HUES48 (cell line): Measurements from ENCODE around the gene CD81.

Experiments used
- H3K27ac ChIP-seq: one replicate; pipeline ENCODE4 v1.7.0; 2013; ENCODE audit warnings: low read depth, low read length, inconsistent platforms
- H3K27me3 ChIP-seq: 2 replicates; pipeline ENCODE4 v1.6.1; 2013; ENCODE audit warnings: mild to moderate bottlenecking, low read length; ENCODE audit not compliant: control insufficient read depth, insufficient read depth
- H3K36me3 ChIP-seq: 2 replicates; pipeline ENCODE4 v1.6.1; 2013; ENCODE audit warnings: low read length; ENCODE audit not compliant: control insufficient read depth, insufficient read depth
- H3K4me1 ChIP-seq: 2 replicates; pipeline ENCODE4 v1.6.1; 2013; ENCODE audit warnings: mild to moderate bottlenecking, low read length; ENCODE audit not compliant: control insufficient read depth, insufficient read depth
- H3K4me3 ChIP-seq: 2 replicates; pipeline ENCODE4 v1.5.1; 2013; ENCODE audit warnings: mild to moderate bottlenecking, low read depth, low read length
- H3K9ac ChIP-seq: 2 replicates; pipeline ENCODE4 v1.6.1; 2013; ENCODE audit warnings: mild to moderate bottlenecking, low read depth, low read length, moderate library complexity
- H3K9me3 ChIP-seq: 2 replicates; pipeline ENCODE4 v1.6.1; 2013; ENCODE audit warnings: low read length; ENCODE audit not compliant: control insufficient read depth, insufficient read depth

Gene CD81

DNA sequence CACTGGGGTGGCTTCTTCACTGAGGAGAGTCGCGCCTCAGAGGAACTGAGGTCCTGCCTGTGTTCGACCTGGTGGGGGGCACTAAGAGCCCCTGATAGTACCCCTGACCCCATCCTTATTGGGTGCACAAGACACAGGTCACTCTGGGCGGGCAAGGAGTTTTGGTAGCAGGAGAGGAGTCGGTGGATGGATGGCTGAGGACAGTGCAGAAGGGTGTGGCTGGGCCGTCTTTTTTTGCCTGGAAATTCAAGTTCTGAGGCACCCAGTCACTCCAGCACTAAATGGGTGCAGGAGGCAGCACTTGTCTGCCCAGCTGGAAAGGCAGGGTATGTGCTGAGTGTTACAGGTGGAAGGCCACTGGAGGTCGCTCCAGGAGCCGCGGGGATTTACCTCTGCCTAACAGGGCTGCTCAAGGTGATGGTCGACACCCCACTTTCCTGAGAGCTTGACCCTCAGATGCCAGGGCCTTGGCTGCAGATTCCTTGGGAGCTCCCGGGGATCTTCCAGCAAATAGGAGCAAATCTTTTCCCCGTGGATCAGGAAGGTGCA is 24.4 kb downstream of the CD81 start:
- H3K9me3 ChIP-seq, result no peaks in the 10 kb centered on the region
- peak overlapping the region; percentile 99 for H3K4me3 ChIP-seq
- H3K36me3 ChIP-seq, result peaks cover 31% of the 10 kb centered on the region
- no peaks in the 10 kb centered on the region for H3K27me3 ChIP-seq
- peak overlapping the region; percentile 93 for H3K9ac ChIP-seq
- no peak overlapping the region for H3K27ac ChIP-seq
- H3K4me1 ChIP-seq, result peaks cover 5% of the 10 kb centered on the region; the same call in 1 of the 2 replicates

DNA sequence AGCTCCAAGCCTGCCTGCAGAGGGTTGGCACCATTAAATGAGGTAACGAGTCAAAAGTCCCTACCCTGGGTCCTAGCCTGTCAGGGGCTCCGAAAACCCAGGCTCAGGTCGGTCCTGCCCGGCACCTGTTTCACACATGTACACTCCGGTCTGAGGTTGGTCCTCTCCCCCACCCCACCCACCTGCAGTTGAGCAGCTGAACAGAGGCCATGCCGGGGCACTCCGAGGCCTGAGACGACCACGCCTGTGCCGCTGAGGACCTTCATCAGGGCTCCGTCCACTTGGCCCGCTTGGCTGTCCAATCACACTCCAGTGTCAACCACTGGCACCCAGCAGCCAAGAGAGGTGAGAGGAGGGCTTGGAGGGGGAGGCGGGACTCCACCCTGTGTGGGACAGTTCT is 25.0 kb downstream of the CD81 start:
- peaks cover 5% of the 10 kb centered on the region; the same call in 1 of the 2 replicates for H3K4me1 ChIP-seq

DNA sequence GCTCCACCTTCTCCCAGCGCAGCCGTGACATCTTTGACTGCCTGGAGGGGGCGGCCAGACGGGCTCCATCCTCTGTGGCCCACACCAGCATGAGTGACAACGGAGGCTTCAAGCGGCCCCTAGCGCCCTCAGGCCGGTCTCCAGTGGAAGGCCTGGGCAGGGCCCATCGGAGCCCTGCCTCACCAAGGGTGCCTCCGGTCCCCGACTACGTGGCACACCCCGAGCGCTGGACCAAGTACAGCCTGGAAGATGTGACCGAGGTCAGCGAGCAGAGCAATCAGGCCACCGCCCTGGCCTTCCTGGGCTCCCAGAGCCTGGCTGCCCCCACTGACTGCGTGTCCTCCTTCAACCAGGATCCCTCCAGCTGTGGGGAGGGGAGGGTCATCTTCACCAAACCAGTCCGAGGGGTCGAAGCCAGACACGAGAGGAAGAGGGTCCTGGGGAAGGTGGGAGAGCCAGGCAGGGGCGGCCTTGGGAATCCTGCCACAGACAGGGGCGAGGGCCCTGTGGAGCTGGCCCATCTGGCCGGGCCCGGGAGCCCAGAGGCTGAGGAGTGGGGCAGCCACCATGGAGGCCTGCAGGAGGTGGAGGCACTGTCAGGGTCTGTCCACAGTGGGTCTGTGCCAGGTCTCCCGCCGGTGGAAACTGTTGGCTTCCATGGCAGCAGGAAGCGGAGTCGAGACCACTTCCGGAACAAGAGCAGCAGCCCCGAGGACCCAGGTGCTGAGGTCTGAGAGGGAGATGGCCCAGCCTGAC is 26.0 kb downstream of the CD81 start:
- Histone ChIP-seq H3K27me3 (no peaks in the 10 kb centered on the region), H3K27ac (no peak overlapping the region), H3K4me3 (no peak overlapping the region), H3K36me3 (peaks cover 23% of the 10 kb centered on the region), H3K9ac (no peak overlapping the region), H3K4me1 (peaks cover 5% of the 10 kb centered on the region; the same call in 1 of the 2 replicates), H3K9me3 (no peaks in the 10 kb centered on the region)

More for the DNA sequence above, 25.0 kb downstream of the CD81 start:
- Histone ChIP-seq H3K9me3 (no peaks in the 10 kb centered on the region), H3K36me3 (peaks cover 25% of the 10 kb centered on the region), H3K27ac (no peak overlapping the region), H3K27me3 (no peaks in the 10 kb centered on the region), H3K9ac (no peak overlapping the region), H3K4me3 (peak overlapping the region; percentile 99)

GRCh38 chr11:2404735-2405196 is 27.7 kb downstream of the CD81 start:
- no peak overlapping the region for H3K4me3 ChIP-seq
- no peaks in the 10 kb centered on the region for H3K4me1 ChIP-seq
- H3K9ac ChIP-seq, result no peak overlapping the region
- no peaks in the 10 kb centered on the region for H3K27me3 ChIP-seq
- peaks cover 18% of the 10 kb centered on the region for H3K36me3 ChIP-seq
- no peaks in the 10 kb centered on the region for H3K9me3 ChIP-seq
- no peak overlapping the region for H3K27ac ChIP-seq

- Histone ChIP-seq H3K36me3 (peaks cover 18% of the 10 kb centered on the region), H3K9me3 (no peaks in the 10 kb centered on the region), H3K9ac (no peak overlapping the region), H3K27ac (no peak overlapping the region), H3K4me1 (no peaks in the 10 kb centered on the region), H3K27me3 (no peaks in the 10 kb centered on the region), H3K4me3 (no peak overlapping the region)
Measured at GRCh38 chr11:2406451-2406850, 29.3 kb downstream of the CD81 start.

DNA sequence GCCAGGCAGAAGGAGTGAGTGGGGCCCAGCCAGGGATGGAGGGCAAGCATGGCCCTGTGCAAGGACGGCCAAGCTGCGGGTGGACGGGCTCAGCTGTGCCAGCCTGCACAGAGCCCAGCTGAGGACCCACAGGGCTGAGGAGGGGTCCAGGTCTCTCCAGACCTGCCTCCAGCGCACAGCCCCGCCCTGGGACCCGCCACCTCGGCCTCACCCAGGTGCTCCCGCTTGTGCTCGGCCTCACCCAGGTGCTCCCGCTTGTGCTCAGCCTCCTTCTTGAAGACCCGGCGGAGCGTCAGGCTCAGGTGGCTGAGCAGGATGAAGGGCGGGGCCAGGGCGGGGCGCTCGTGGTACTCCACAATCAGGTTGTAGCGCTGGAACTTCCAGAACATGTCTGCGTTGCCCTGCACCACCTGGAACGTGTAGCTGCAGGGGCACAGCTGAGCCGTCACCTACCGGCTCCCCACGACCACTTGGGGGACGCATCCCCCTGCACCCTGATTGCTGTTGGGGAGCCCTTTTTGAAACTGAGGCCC is 29.8 kb downstream of the CD81 start:
- Histone ChIP-seq H3K27ac (no peak overlapping the region), H3K27me3 (no peaks in the 10 kb centered on the region), H3K36me3 (peaks cover 18% of the 10 kb centered on the region), H3K9ac (no peak overlapping the region), H3K4me3 (no peak overlapping the region), H3K9me3 (no peaks in the 10 kb centered on the region), H3K4me1 (no peaks in the 10 kb centered on the region)

- no peak overlapping the region for H3K27ac ChIP-seq
- H3K9ac ChIP-seq, result no peak overlapping the region
- H3K36me3 ChIP-seq, result peaks cover 2% of the 10 kb centered on the region; the same call in 1 of the 2 replicates
- no peaks in the 10 kb centered on the region for H3K9me3 ChIP-seq
- no peak overlapping the region for H3K4me3 ChIP-seq
- H3K27me3 ChIP-seq, result no peaks in the 10 kb centered on the region
- H3K4me1 ChIP-seq, result no peaks in the 10 kb centered on the region
Measured at GRCh38 chr11:2408671-2409070, 31.6 kb downstream of the CD81 start.

DNA sequence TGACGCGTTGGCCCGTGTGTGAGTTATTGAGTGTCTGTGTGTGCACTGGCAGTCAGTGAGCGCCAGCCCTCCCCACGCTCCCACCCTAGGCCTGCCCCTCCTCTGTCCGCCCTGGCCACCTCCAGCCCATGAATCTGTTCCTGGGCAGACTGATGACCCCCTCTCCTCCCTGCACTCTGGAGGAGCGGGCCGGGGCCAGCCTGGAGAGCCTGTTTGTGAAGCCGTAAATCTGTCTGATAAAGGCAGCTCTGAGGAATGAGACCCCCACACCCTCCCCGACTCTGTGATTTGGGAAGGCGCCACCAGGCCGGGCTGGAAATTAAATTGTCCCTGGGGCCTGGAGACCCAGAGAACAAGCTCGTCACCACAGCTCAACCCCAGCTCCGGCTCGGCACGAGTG is 32.0 kb downstream of the CD81 start:
- H3K9ac ChIP-seq, result no peak overlapping the region
- no peaks in the 10 kb centered on the region for H3K4me1 ChIP-seq
- no peaks in the 10 kb centered on the region for H3K27me3 ChIP-seq
- no peak overlapping the region for H3K27ac ChIP-seq
- no peak overlapping the region for H3K4me3 ChIP-seq
- H3K36me3 ChIP-seq, result no peaks in the 10 kb centered on the region
- no peaks in the 10 kb centered on the region for H3K9me3 ChIP-seq

DNA sequence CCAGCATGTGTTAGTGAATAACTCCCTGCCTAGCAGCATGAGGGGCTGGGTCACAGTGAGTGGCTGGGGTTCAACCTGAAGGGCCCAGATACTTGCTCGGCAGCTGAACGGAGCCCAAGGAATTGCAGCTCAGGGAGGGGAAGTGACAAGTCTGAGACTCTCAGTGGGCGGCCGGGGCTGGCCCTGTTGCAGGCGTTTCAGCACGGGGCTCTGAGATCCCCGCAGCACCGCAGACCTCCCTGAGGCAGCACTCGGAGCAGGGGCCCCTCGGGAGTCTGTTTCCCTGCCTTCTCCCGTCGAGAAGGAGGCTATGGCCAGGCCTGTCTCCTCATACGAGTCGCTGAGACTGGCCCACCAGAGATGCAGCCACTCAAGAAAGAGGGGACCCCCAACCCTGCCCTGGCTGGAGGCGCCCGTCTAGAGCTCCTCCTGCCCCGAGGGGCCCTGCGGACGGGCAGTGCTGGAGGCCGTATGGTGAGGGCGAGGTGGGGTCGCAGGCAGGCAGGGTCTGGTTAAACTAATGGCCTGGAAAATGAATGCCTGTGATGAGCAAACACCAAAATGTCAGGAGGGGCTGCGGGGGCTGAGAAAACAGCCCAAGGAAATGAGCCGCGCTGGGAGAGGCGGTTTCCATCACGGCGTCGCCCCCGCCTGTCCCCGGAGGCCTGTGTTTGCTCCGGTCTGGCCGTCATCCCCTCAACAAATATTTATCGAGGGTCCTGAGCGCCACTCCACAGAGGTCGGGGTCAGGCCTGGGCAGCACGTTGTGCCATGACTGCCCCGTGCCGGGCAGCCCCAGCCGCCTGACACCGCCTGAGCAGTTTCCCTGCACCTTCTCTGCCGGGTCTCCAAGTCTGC is 32.7 kb downstream of the CD81 start:
- no peaks in the 10 kb centered on the region for H3K27me3 ChIP-seq
- no peaks in the 10 kb centered on the region for H3K36me3 ChIP-seq
- no peak overlapping the region for H3K9ac ChIP-seq
- no peaks in the 10 kb centered on the region for H3K4me1 ChIP-seq
- no peaks in the 10 kb centered on the region for H3K9me3 ChIP-seq
- H3K4me3 ChIP-seq, result no peak overlapping the region
- H3K27ac ChIP-seq, result no peak overlapping the region

DNA sequence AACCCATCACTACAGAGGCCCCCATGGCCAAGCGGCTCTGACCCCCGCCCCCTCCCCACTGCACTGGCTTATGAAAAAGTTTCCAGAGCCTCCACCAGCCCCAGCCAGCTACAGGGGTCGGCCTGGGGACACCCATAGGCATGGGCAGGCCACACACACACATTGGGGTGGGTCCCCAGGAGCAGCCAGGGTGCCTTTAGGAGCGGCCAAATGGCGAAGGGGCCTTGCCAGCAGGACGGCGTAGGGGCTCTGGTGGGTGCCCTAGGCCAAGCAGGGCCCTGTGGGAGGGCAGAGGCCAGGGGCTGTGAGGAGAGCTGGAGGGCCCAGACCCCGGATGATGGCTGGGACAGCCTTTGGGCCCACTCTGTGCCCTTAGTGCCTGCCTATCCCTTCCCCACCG is 33.5 kb downstream of the CD81 start:
- H3K27ac ChIP-seq, result no peak overlapping the region
- no peaks in the 10 kb centered on the region for H3K4me1 ChIP-seq
- H3K27me3 ChIP-seq, result no peaks in the 10 kb centered on the region
- H3K36me3 ChIP-seq, result no peaks in the 10 kb centered on the region
- no peak overlapping the region for H3K9ac ChIP-seq
- no peaks in the 10 kb centered on the region for H3K9me3 ChIP-seq
- H3K4me3 ChIP-seq, result no peak overlapping the region
